ENCODE results near the gene SLC23A3. TPM values are rescaled to one million over a fixed set of nuclear protein-coding genes. Genes with fewer than 3 reads are reported as not detected.
A peak's percentile ranks its signal among the peaks of the same experiment; 100 is the strongest.

Gene SLC23A3
- total and polyA plus RNA-seq, 9 of the 15 experiments (the other 6 are each of a cell fraction or from before 2014, with no cell fraction given) = 0.06 to 0.64 (median 0.16) TPM

- TF ChIP-seq TFE3 (CRISPR knock-in tag; IDR thresholded peaks at IDR 0.05) (peak; percentile 95), USF2 (CRISPR knock-in tag; IDR thresholded peaks at IDR 0.05) (peak; percentile 97), ZNF232 (CRISPR knock-in tag; IDR thresholded peaks at IDR 0.05) (0 out of 2 replicates have a peak, but pooled peaks have one; percentile 39), CBX3 (IDR thresholded peaks at IDR 0.05; ENCODE audit: borderline replicate concordance in 1 of 2, low read length in 2 of 2) (0 out of 3 replicates have a peak, but pooled peaks of 1 of the 2 experiments have one; percentile 70), THAP12 (CRISPR knock-in tag; IDR thresholded peaks at IDR 0.05) (peak; percentile 64; the same call in 1 of the 2 replicates), NKRF (IDR thresholded peaks at IDR 0.05; ENCODE audit: borderline replicate concordance) (no peak), TBP (optimal IDR thresholded peaks at IDR 0.05; ENCODE audit: low read depth, low read length) (peak; percentile 72), PRPF4 (IDR thresholded peaks at IDR 0.05; ENCODE audit: insufficient read depth, low read depth, low read length, poor library complexity, severe bottlenecking) (peak; percentile 34)
Observed at GRCh38 chr2:219218732-219219701, 49.2 kb upstream of the SLC23A3 start, which contains the start of gene ABCB6 (continued).
